GM12864 (cell line): ENCODE results near the gene IGSF21.

Source experiments
- DNase-seq: peaks from one replicate; pipeline ENCODE4 v3.0.0-alpha.2; 2011; ENCODE audit warnings: low read depth
- H3K4me3 ChIP-seq: 2 replicates; pipeline ENCODE4 v1.5.1; 2011; ENCODE audit warnings: mild to moderate bottlenecking, low read depth, low read length, control low read depth
- TF ChIP-seq, protein P1 (sequence below): IDR thresholded peaks from 2 replicates; pipeline ENCODE4 v1.5.1; 2011; ENCODE audit warnings: low read depth, mild to moderate bottlenecking, moderate library complexity, low read length, control low read depth, inconsistent platforms; ENCODE audit errors: missing control alignments

IGSF21 gene

GRCh38 chr1:18200918-18201317 is 93.3 kb downstream of the IGSF21 start:
- TF ChIP-seq, protein P1, sequence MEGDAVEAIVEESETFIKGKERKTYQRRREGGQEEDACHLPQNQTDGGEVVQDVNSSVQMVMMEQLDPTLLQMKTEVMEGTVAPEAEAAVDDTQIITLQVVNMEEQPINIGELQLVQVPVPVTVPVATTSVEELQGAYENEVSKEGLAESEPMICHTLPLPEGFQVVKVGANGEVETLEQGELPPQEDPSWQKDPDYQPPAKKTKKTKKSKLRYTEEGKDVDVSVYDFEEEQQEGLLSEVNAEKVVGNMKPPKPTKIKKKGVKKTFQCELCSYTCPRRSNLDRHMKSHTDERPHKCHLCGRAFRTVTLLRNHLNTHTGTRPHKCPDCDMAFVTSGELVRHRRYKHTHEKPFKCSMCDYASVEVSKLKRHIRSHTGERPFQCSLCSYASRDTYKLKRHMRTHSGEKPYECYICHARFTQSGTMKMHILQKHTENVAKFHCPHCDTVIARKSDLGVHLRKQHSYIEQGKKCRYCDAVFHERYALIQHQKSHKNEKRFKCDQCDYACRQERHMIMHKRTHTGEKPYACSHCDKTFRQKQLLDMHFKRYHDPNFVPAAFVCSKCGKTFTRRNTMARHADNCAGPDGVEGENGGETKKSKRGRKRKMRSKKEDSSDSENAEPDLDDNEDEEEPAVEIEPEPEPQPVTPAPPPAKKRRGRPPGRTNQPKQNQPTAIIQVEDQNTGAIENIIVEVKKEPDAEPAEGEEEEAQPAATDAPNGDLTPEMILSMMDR, result no peak
- DNase-seq, result no peak
- no peak overlapping the region for H3K4me3 ChIP-seq

DNA sequence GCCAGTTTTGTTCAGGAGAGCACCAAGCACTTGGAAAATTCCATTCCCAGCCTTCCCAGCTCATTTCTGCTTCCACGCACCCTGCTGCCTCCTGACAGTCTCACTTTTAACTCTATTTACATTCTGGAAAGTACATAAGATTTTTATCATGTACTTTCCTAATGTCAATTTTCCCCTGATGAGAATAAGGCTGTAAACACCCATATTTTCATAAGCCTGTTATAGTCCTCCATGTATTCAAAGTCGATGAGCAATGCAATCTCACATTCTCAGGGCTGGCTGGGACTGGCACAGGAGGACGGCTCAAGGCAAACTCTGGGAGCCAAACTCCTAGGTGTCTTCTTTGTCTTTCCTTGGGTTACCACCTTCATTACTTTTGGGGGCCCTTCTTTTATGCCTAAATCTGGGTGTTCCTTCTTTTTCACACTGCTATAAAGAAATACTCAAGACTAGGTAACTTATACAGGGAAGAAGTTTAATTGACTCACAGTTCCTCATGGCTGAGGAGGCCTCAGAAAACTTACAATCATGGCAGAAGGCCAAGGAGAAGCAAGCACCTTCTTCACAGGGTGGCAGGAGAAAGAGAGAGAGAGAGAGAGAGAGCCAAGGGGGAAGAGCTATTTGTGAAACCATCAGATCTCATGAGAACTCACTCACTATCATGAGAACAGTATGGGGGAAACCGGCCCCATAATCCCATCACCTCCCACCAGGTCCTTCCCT is 94.6 kb downstream of the IGSF21 start:
- no peak overlapping the region for H3K4me3 ChIP-seq
- TF ChIP-seq, protein P1, result no peak
- DNase-seq, result no peak

GRCh38 chr1:18203645-18204044 is 96.0 kb downstream of the IGSF21 start:
- H3K4me3 ChIP-seq, result no peak overlapping the region
- no peak for DNase-seq
- TF ChIP-seq, protein P1, result no peak

GRCh38 chr1:18204575-18204974 is 97.0 kb downstream of the IGSF21 start:
- TF ChIP-seq, protein P1, result no peak
- H3K4me3 ChIP-seq, result no peak overlapping the region
- no peak for DNase-seq

DNA sequence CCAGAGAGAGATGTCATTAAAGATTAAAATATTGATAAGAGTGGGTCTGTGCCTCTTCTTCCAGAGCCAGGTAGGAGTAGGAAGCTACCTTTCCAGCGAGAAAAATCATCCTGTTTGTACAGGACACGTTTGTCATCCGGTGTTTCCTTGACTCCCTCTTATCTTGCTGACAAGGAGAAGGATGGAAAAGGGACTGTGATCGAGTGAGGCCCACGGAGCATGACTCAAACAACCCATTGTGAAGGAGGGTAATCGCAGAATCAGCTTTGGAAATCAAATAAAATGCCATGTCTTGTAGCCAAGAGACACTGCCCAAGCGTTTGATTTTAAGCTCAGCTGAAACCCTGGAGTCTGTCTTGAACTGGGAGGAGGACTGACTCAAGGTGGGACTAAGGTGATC is 97.7 kb downstream of the IGSF21 start:
- no peak overlapping the region for H3K4me3 ChIP-seq
- TF ChIP-seq, protein P1, result no peak
- DNase-seq, result no peak

DNA sequence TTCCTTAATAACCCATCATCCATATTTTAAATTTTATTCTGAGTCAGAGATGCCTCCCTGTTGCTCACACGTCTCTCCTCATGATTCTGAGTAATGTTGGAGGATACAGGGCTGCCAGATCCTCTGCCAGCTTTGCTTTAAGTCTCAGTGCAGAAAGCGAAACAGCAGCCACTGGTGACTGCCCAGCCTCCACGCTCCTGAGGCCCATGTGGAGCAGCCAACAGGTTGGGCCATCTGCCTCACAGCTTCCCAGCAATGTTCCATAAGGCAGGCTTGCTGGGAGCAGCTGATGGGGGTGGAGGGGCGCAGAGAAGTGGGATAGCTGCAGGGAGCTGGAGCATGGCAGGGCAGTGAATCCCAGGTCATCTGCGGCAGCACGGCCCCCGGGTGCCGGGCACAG is 104.2 kb downstream of the IGSF21 start:
- TF ChIP-seq, protein P1, result no peak
- DNase-seq, result no peak
- no peak overlapping the region for H3K4me3 ChIP-seq
